ENCODE measurements around the gene ESPNL. TPM values are rescaled to one million over a fixed set of nuclear protein-coding genes. Genes with fewer than 3 reads are reported as not detected.

The ESPNL gene
- total and polyA plus RNA-seq, 9 of the 15 experiments (the other 6 are each of a cell fraction or from before 2014, with no cell fraction given), result 0.03 to 0.09 (median 0.05) TPM; not detected in 3

GRCh38 chr2:238176613-238177012, 76.5 kb downstream of the ESPNL start:
- Histone ChIP-seq H3K27ac (ENCODE audit: extremely low read depth, low read depth, low read length) (no peak overlapping the region), H3K36me3 (ENCODE audit: control insufficient read depth, insufficient read depth, low read length) (peaks cover 83% of the 10 kb centered on the region; the same call in 2 of the 3 replicates)

More at GRCh38 chr2:238176613-238177012, 76.5 kb downstream of the ESPNL start:
- H3K4me3 ChIP-seq, result no peak overlapping the region
- FAIRE-seq (no peak), ATAC-seq (no peak), DNase-seq (ENCODE audit: extremely low read depth in 1 of 4, low spot score in 3 of 4) (no peak)
- H3K9me1 ChIP-seq (ENCODE audit: control insufficient read depth, insufficient read depth, low read length), result no peaks in the 10 kb centered on the region
- TF ChIP-seq ESRRB (CRISPR knock-in tag; IDR thresholded peaks at IDR 0.05; ENCODE audit: borderline replicate concordance) (no peak), RREB1 (CRISPR knock-in tag; IDR thresholded peaks at IDR 0.05) (no peak), ZNF717 (CRISPR knock-in tag; IDR thresholded peaks at IDR 0.05) (no peak), HDGF (IDR thresholded peaks at IDR 0.05) (no peak), HNRNPUL1 (IDR thresholded peaks at IDR 0.05; ENCODE audit: low read length) (no peak), TAL1 (IDR thresholded peaks at IDR 0.05) (no peak), DEAF1 (CRISPR knock-in tag; IDR thresholded peaks at IDR 0.05) (no peak), ZFP1 (CRISPR knock-in tag; IDR thresholded peaks at IDR 0.05) (no peak), RFX5 (IDR thresholded peaks at IDR 0.05; ENCODE audit: low read depth, low read length) (no peak), MLX (CRISPR knock-in tag; conservative IDR thresholded peaks at IDR 0.05) (no peak), ZNF764 (CRISPR knock-in tag; IDR thresholded peaks at IDR 0.05; ENCODE audit: low read depth) (no peak), HINFP (tag; conservative IDR thresholded peaks at IDR 0.05; ENCODE audit: low read depth) (no peak)
- H3K79me2 ChIP-seq (ENCODE audit: control insufficient read depth, insufficient read depth, low read length), result no peaks in the 10 kb centered on the region; the same call in 2 of the 3 replicates
- BruUV-seq (replicated peaks), result no TSS peak
- ChIA-PET POLR2A (interaction anchor here (0.7 to 1.1 kb wide), 4 partner anchors 9 to 18 kb away, joined by 3 to 6 read pairs (median 3); partner anchors contain the start of gene ERFE), CTCF (ENCODE audit: low intra/inter-chr PET ratio) (no interaction called here)
- H3K4me1 ChIP-seq (replicated peaks in 1 of 2; ENCODE audit: control insufficient read depth in 2 of 2, insufficient read depth in 2 of 2, low read length in 2 of 2), result peaks cover 0 to 3% of the 10 kb centered on the region in 2 experiments; a peak in 1 of 5 replicates
- in situ Hi-C loops (cut with MboI), result no loop called here
- H3K9me3 ChIP-seq (replicated peaks; ENCODE audit: control insufficient read depth, insufficient read depth, low read depth, low read length), result no peaks in the 10 kb centered on the region
- no peak overlapping the region for H3K4me2 ChIP-seq (ENCODE audit: insufficient read depth, low read length)
- no peaks in the 10 kb centered on the region for H3K27me3 ChIP-seq (ENCODE audit: control insufficient read depth in 2 of 2, insufficient read depth in 2 of 2, low read length in 2 of 2)
- no peak overlapping the region for H3K9ac ChIP-seq (ENCODE audit: insufficient read depth in 1 of 2, low read depth in 2 of 2, low read length in 2 of 2)
- H2AFZ ChIP-seq (ENCODE audit: low read depth, low read length), result no peak overlapping the region
- intact Hi-C loops (cut with micrococcal nuclease), result no loop called here
- H4K20me1 ChIP-seq (replicated peaks; ENCODE audit: control insufficient read depth, insufficient read depth, low read length), result no peaks in the 10 kb centered on the region
